ENCODE measurements around the gene COPG1. TPM values are rescaled to one million over a fixed set of nuclear protein-coding genes. Genes with fewer than 3 reads are reported as not detected.

COPG1 gene
- total and polyA plus RNA-seq, 10 of the 15 experiments (the other 5 are each of a cell fraction or from before 2014, with no cell fraction given) = 54.8 to 143 (median 91.2) TPM

GRCh38 chr3:129314386-129315222 lies 65.2 kb downstream of the COPG1 start (continued):
- TF ChIP-seq ZNF274 (IDR thresholded peaks at IDR 0.05; ENCODE audit: insufficient read depth, insufficient read length) (no peak), MXI1 (IDR thresholded peaks at IDR 0.05; ENCODE audit: low read depth, low read length) (peak; percentile 93), SMARCA5 (IDR thresholded peaks at IDR 0.05) (peak; percentile 69; the same call in 1 of the 2 replicates), FOXM1 (IDR thresholded peaks at IDR 0.05; ENCODE audit: low read depth, low read length) (no peak; the same call in 1 of the 2 replicates), ATF7 (IDR thresholded peaks at IDR 0.05; ENCODE audit: low read depth) (no peak), ELK1 (IDR thresholded peaks at IDR 0.05; ENCODE audit: low read depth, low read length) (no peak), CHD4 (IDR thresholded peaks at IDR 0.05) (no peak), POLR2A (IDR thresholded peaks at IDR 0.05; ENCODE audit: low read depth, low read length) (peak; percentile 76), E2F4 (IDR thresholded peaks at IDR 0.05; ENCODE audit: low read depth, low read length) (0 out of 2 replicates have a peak, but pooled peaks have one; percentile 12), MLLT1 (IDR thresholded peaks at IDR 0.05) (peak; percentile 4; the same call in 1 of the 2 replicates), IRF4 (IDR thresholded peaks at IDR 0.05; ENCODE audit: low read depth, low read length) (no peak), TCF7 (IDR thresholded peaks at IDR 0.05; ENCODE audit: borderline replicate concordance) (no peak), SIN3A (IDR thresholded peaks at IDR 0.05; ENCODE audit: low read depth, low read length) (peak; percentile 81), ZNF687 (IDR thresholded peaks at IDR 0.05) (0 out of 2 replicates have a peak, but pooled peaks have one; percentile 31), MYB (IDR thresholded peaks at IDR 0.05; ENCODE audit: borderline replicate concordance, low read depth, low read length) (0 out of 2 replicates have a peak, but pooled peaks have one; percentile 17), ZNF592 (IDR thresholded peaks at IDR 0.05) (0 out of 2 replicates have a peak, but pooled peaks have one; percentile 38), YY1 (IDR thresholded peaks at IDR 0.05; ENCODE audit: low read depth, low read length) (peak; percentile 38; the same call in 1 of the 2 replicates)
